HG03095 (cell line): Measurements from ENCODE around the gene PSMB8.
"Not testable (repeated sequence)": the region's sequence is repeated elsewhere in the genome, so short reads cannot be mapped to it uniquely, and the experiment has no call there.

Experiments used
- ATAC-seq: cut with Tn5 transposase; IDR thresholded peaks from one replicate; pipeline ENCODE4 v1.9.1; 2021; ENCODE audit warnings: moderate library complexity; ENCODE audit not compliant: unreplicated experiment

Gene PSMB8

DNA sequence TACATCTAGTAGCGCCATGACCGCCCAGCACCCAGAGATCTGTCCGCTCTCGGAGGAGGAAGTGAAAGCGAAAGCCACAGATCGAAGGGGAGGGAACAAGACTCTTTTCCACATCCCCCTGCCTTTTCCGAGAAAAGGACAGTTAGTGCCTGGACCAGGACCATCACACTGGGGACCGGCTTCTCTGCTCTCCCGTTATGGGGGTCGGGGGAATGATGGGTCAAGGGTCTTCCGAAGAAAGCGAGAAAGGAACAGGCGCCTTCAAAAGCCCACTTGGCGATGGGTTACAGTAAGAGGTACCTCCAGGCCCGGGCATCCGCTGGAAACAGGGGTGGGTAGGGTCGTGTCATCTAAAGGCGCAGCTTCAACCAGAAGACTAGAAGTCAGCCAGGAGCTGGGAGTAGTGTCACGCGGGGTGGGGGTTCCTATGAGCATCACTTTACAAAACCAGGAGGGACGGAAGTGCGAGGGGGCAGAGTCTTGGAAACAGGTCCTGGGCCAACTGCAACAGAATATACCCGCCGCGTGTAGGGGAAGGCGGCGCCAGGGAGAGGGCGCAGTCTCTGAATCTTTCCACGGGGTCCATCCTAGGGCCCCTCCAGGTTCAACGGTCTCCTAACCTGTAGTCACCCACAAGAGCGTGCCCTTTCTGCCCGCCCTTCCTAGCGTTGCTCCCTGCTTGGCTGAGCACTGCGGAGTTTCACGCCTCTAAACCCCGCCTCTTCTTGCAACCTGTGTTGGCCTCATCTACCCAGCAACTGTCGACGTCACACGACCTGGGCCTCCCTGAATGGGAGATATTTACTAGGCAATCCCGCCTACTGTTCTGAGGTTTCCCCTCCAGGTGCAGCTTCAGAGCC lies at the start of gene PSMB8:
TSS of gene PSMB8 (minus strand) at position 69 of the 860 bp plus-strand sequence. CDS start at position 18, 51 bp downstream.
- ATAC-seq: peak; percentile 53

DNA sequence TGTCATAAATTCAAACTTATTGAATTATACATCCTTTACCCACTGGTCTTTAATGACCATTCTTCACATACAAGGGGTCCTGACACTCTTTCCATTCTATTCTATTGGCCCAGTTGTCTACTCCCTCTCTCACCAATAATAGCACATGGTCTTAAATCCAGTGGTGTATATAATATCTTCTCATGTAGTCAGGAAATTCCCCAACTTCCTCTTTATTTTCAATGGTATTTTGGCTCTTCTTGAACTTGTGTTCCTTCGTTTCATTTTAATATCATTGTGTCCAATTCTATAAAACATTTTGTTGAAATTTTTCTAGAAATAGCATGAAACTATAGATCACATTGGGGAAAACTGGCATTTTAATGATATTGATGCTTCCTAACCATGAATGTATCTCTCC lies 47.0 kb upstream of the PSMB8 start:
- ATAC-seq: no peak

DNA sequence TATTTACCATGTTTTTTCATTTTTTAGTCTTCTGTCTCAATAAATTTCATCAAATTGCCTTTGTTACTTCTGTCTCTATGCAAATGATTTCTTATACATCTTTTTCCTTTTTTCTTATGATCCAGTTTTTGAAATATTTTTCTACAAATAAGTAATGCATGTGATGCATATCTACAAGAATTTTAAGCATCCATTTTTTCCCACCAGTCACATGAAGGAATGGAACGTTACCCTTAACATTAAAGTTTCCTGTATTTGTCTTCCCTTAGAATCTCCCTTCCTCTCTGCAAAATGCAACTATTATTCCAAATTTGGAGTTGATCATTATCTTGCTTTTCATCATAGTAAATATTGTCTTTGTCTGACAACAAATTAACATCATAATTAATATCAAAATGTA lies 45.7 kb upstream of the PSMB8 start:
- ATAC-seq: no peak

DNA sequence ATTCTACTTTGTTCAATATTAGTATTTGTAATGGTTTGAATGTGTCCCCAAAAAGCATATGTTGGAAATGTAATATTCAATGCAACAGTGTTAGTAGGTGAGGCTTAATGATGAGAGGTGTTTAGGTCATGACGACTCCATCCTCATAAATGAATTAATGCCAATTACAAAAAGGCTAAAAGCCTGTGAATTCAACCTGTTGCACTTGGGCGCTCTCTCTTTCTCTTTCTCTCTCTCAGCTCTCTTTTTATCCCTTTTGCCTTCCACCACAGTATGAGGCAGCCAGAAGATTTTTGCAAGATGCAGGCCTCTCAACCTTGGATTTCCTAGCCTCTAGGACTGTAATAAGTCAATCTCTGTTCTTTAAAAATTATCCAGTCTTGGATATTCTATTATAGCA lies 44.7 kb upstream of the PSMB8 start:
- ATAC-seq: no peak

DNA sequence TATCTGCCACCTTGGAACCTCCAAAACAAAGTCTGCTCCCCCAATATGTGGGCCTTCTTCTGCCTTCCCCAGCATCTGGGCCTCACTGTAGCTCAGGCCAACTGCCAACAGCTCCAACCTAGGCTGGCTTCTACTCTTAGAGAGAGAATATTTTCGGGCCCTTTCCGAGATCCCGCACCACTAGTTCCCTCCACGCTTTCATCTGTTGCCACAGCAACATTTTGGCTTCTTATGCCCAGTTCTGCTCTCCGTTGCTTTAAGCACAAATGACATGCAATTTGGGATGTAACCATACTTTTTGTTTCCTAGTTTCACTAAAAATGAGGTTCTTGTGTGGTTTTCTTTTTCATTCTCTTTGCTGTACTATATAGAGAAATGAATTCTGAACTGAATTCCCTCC lies 43.8 kb upstream of the PSMB8 start:
- no peak for ATAC-seq

DNA sequence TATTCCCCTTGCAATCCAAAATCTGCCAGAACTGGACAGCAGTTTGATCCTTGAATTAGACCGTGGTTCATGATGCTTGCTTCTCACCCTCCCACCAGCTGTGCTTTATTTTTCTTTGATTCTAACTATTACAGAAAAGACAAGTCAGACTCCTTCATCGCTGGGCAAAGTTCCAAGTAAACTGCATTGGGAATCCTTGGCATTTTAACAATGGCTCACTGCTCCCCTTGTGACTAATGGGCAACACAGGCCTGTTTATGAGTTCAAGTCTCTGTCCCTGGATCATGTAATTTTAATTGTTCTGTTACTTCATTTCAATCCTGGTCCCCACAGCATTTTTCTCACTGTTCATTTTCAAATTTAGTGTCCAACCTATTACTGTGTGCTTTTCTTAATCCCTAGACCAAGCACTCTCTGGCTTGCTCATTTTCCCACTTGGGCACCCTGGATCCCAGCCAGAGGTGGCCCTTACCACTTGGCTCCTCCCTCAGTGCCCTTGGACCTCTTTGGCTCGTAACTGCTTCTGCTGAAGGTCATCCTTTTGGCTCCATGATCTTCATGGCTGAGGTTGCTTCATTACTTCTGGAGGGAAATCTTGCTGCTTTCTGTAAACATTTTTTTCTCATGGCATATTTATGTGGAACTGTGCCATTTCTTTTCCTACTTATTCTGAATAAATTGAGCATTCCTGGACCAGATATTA lies 43.0 kb upstream of the PSMB8 start:
- no peak for ATAC-seq

DNA sequence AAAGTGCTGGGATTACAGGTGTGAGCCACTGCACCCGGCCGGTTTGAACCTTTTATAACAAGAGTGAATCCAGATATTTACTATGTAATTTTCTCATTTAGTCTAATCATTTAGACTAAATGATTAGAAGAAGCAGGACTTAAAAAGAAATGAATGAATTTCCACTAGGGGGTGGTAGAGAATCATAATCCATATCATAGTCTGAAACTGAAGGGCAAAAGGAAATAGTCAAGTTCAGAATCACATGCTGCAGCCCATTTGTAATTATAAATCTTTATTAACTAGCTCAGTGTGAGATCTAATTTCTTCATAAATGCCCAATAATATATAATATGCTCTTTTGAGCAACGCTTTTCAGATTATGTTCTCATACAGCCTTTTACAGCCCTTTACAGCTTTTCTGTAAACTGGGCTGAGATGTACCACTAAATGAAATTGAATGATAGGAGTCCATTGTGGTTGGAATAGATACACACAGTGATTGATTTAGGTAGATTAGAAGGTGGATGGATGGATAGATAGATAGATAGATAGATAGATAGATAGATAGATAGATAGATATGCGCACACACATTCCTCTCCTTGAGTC lies 41.9 kb upstream of the PSMB8 start:
- ATAC-seq: no peak

DNA sequence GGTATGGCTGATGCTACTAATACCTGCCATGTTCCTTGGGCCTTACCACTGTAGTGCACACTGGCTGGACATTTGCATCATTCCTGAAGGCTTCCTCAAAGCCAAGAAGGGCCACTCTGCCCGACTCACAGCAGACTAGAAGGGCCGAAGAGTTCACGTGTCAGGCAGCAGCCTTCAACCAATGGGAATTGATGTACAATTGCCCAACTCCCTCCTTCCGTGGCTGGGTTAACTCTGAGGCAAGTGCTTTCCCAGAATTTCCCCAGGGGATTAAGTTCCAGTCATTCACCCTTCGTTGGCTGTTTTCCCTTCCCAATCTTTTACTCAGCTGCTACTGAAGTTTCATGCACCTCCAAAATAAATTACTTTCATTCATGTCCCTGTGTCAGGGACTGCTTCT lies 39.9 kb upstream of the PSMB8 start:
- ATAC-seq: no peak

DNA sequence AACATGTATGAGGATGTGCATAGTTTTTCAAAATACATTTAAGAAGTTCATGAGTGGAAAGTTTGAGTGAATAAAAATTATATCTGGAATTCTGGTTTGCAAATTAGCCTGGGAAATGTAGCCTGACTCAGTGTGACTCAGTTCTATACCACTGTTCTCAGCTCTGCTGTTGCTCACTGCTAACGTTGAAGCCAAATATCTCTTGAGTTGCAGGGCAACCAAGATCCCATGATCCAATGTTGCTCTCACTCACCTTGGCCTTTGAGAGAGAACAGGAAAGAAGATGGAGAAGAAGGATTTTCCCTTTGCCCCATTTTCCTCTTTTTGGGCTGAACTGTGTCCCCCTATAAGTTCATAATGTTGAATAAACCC lies 39.0 kb upstream of the PSMB8 start:
- ATAC-seq: no peak

DNA sequence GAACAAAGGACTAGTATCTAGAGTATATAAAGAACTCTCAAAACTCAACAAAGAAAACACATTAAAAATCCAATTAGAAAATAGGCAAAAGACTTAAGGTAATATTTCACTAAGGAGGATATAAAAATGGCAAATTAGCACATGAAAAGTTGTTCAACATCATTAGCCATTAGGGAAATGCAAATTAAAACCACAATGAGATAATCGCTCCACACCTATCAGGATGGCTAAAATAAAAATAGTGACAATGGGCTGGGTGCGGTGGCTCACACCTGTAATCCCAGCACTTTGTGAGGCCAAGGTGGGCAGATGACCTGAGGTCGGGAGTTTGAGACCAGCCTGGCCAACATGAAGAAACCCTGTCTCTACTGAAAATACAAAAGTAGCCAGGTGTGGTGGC lies 37.1 kb upstream of the PSMB8 start:
- not testable (repeated sequence) for ATAC-seq

DNA sequence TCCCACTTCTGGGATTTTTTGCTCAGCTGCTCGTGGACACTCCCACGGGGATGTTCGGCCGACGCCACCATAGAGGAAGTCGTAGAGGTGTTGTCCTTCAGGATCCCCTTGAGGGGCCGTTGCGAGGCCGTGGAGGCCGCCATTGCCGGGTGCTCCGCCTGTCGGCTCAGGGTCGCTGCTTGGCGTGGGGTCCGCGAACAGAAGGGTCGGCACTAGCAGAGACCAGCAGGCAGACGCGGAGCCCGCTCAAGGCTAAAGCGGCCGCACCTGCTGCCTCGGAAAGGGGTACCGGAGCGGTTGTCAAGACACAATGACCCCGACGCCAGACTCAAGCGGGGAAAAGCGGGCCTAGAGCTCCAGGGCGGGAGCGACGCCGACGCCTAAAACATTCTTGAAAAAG lies 35.8 kb upstream of the PSMB8 start:
- no peak for ATAC-seq

DNA sequence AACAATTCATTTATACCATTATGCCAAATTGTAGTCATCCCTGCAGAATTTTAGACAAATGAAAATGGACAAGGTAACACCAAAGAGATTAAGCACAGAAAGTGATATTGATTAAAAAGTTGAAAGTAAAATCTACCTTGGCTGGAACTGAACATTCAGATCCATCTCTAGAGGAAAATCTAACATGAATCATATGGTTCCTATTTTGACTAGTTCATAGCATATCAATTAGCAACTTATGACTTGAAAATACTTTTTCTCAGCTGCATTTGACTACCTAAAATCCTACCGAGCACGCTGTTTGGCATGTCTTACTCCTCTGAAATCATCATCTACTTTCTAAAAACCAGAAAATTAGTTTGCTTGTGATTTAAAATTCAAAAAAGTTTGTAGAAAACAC lies 32.8 kb upstream of the PSMB8 start:
- no peak for ATAC-seq

DNA sequence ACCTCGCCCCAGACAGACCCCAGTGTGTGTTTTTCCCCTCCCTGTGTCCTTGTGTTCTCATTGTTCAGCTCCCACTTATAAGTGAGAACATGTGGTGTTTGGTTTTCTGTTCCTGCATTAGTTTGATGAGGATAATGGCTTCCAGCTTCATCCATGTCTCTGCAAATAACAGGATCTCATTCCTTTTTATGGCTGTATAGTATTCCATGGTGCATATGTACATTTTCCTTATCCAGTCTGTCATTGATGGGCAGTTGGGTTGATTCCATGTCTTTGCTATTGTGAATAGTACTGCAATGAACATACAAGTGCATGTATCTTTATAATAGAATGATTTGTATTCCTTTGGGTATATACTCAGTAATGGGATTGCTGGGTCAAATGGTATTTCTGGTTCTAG lies 30.1 kb upstream of the PSMB8 start:
- ATAC-seq: not testable (repeated sequence)

DNA sequence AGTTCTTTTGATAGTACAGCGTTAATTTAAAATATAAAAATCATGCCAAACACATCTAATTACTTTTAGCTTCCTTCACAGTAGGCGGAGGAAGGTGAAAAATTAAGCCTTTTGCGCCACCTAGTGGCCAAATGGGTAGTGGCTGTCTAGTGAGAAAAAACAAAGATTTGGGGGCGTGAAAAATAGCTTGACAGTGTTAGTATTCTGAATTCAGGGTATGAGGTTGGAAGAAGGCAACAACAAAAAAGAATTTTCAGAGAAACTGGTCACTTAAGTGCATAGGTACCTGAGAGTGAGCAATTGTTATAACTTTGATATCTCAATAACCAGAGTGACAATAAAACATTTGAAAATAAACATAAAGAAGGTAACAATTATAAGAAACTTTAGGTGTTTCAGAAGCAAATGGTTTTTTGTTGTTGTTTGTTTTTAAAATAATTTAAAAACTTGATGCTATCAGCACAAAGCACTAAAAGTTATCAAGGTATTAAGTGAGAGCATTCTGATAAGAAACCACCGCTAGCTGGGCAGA lies 24.5 kb upstream of the PSMB8 start:
- no peak for ATAC-seq

DNA sequence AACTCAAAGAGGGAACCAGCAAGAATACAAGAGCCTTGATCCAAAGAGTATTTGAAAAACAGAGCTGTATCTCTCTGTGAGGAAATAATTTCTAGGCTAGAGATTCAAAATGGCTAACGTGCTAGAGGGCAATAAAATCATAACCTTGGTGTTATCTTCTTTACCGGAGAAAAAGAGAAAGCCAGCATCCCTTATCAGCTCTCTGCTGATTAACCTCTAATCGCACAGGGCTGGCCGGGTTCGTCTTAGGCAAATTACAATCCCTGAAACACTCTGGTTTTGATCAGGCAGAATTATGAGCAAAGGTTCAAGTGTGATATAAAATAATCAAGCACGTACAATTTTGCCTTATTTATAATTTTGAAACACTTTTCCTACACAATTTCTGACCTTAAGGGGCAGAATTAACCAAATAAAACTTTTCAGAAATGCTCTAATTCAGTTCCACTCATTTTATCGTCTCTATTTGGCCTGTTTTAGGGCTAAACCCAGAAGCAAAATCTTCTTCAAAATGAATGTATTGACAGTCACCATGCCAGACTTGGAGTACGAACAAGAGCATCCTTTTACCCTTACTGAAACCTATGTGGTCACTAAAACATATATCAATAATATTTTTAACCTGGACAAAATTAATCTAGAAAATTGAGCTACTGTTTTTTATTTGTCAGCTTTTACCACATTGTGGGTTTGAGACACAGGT lies 23.9 kb upstream of the PSMB8 start:
- no peak for ATAC-seq

DNA sequence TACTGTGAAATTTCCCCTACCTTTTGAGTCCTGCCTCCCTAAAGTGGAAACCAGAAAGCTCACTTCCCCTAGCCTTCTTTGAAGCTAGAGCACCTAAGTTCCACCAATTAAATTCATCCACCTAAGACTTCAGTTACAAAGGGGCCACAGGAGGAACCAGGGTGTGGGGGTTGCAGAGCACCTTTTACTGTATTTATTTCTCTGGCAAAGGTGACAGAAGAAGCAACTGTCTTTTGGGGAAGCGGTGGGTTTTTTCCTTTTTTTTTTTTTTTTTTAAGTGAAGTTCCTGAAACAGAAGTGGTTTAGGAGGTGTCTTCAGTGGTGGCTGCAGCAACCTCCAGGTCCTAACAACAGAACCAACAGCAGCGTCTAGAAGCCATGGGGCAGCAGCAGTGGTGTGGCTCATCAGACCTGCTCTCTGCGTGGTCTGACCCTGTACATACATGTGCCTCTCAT lies 23.2 kb upstream of the PSMB8 start:
- ATAC-seq: no peak

DNA sequence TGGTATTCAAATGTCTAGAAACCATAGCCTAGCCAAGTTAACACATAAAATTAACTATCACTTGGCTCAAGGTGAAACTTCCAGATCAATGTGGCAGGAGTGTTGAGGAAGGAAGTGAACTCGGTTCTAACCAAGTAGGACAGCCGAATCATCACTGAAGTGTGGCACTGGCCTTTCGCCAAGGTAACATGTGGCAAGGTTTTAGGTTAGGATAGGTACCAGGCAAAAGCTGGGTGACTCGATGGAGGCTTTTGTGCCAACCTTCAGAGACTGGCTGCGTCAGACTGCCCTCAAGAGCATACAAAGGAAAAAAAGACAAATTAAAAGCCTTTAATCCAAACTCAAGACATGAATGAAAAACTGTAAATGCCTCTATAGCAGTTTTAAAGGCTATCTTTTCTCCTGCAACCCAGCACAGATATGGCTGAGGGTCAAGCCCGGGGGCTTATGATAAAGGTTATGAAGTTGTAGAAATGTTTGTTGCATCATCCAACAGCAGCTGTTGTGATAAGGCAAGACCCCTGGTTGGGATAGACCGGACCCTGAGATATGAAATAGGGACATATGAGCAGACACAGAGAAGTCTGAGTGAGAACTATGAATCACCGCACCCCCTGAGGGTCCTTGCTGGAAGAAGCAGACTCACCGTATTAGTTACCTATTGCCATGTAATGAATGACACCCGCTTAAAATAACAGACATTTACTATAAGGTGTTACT lies 22.0 kb upstream of the PSMB8 start:
- ATAC-seq: no peak

DNA sequence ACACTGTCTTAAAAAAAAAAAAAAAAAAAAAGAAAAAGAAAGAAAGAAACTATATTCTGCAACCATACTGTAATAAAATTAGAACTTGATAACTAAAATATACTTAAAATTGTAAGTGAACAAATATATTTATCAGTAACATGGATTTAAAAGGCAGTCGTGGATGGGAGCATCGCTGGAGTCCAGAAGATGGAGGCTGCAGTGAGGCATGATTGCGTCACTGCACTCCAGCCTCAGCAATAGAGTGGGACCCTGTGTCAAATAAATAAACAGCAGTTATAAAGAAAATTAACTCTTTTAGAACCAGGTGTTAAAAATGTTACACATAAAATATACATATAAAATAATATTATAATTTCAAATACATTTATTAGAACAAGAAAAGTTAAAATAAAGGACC lies 18.9 kb upstream of the PSMB8 start:
- no peak for ATAC-seq

DNA sequence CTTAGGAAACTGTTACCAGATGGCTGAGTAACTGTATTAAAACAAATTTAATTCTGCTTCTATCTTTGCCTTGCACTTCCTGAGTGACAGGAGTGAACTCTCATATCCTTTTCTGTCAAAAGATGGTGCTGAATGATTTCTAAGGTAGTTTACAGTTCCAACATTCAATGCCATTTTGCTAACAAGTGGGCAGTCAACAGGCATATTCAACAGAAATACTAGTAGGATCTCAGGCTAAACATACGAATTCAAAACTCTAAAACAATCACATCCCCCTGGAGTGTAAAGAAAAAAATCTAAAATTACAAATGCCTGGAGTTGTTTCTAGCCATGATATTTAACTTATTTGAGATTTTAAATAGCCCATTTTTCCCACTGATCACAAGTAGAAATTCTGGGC lies 16.8 kb upstream of the PSMB8 start:
- ATAC-seq: no peak

DNA sequence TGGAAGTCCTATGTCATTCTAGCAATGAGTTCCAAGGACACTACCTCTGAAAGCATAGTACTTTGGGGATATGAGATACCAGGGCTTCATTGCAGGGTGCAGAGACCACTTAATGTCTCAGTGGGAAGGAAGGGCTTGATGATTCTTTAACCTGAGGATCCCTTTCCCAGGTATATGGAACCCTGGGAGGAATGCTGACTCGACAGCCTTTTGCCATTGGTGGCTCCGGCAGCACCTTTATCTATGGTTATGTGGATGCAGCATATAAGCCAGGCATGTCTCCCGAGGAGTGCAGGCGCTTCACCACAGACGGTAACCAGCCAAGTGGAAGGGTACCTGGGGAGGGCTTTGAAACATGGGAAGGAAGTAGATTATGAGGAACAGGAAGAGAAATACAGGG lies 14.3 kb upstream of the PSMB8 start:
- no peak for ATAC-seq
